Heart left ventricle (tissue), 13 donors: ENCODE results near the gene XPO1.
A peak's percentile ranks its signal among the peaks of the same experiment; 100 is the strongest.

Experiments used
- CTCF ChIP-seq, 12 donors: fragments of 200-600 bp; sonication (generic) in 4 of 12; IDR thresholded peaks; one replicate each; pipeline versions ENCODE4 v1.5.0 to v1.8.0; 2018 to 2022; ENCODE audit warnings: antibody characterized with exemption in 12 of 12, mild to moderate bottlenecking in 5 of 12
- POLR2A ChIP-seq, 2 donors: fragments of 450-650 bp; IDR thresholded peaks; one replicate each; pipeline ENCODE4 v1.6.1; 2017; ENCODE audit warnings: antibody characterized with exemption in 2 of 2, mild to moderate bottlenecking in 2 of 2, moderate library complexity in 2 of 2
- donor health status: ischemic (EF 13 %, LVEDD 7.1; RV severe dilation, severe dysfunction).
- donor health status: DM: no; HTN: yes; CAD: no.
- donor health status: DM: no; HTN: no; CAD: no.
- donor health status: ischemic (EF 25% LVEDD 6.9; RV normal size, moderate dysfunction).
- donor health status: ischemic (EF 25% LVEDD 5.7; RV mildly dilated, moderate dysfunction).
- donor health status: ischemic (EF 35%, LVEDD 5.7; RV mildly dilated, moderate dysfunction).
- donor health status: nonischemic (EF 11% LVEDD 7.7; RV severe dilation, severe dysfunction).
- donor health status: DM: yes; HTN: yes; CAD: no.
- donor health status: PGD.
- donor health status: ischemic (EF 29% LVEDD 5.4; RV normal size, mild dysfunction).
- donor health status: nonischemic (EF 23%, LVEDD 6.1; RV moderate dilation, normal function).

GRCh38 chr2:61538200-61538919 lies at the start of gene XPO1:
- TF ChIP-seq CTCF (IDR thresholded peaks at IDR 0.05) (no peak), POLR2A (IDR thresholded peaks at IDR 0.05) (peak in 1 of 2 donors; percentile 68)
